Neural cell (in vitro differentiated cells): ENCODE measurements around the gene HACL1. TPM values are rescaled to one million over a fixed set of nuclear protein-coding genes. Genes with fewer than 3 reads are reported as not detected.
"Not testable (repeated sequence)": the region's sequence is repeated elsewhere in the genome, so short reads cannot be mapped to it uniquely, and the experiment has no call there.

ENCODE experiments used
- H2AFZ ChIP-seq: fragments of 200-600, 300-800 bp; sonication (generic), shearing (Covaris generic); 2 replicates; pipeline ENCODE4 v1.6.0; 2014; ENCODE audit warnings: low read depth, mild to moderate bottlenecking, antibody characterized with exemption, low read length, moderate library complexity
- H3F3A ChIP-seq: fragments of 200-600 bp; shearing (Covaris generic); 2 replicates; pipeline ENCODE4 v1.6.1; 2016; ENCODE audit warnings: mild to moderate bottlenecking, moderate library complexity, mixed read lengths, antibody characterized with exemption, low read length; ENCODE audit not compliant: insufficient read depth, poor library complexity, severe bottlenecking
- H3K27ac ChIP-seq: fragments of 200-600, 300-800 bp; sonication (generic), shearing (Covaris generic); 2 replicates; pipeline ENCODE4 v1.5.1; 2014; ENCODE audit warnings: mild to moderate bottlenecking, low read length, moderate library complexity
- H3K27me3 ChIP-seq: fragments of 300-800, 200-600 bp; sonication (generic), shearing (Covaris generic); 2 replicates; pipeline ENCODE4 v1.6.0; 2014; ENCODE audit warnings: mild to moderate bottlenecking, low read depth, low read length, moderate library complexity; ENCODE audit not compliant: insufficient read depth
- H3K36me3 ChIP-seq: fragments of 300-800, 200-600 bp; sonication (generic), shearing (Covaris generic); 2 replicates; pipeline ENCODE4 v1.5.1; 2014; ENCODE audit warnings: mild to moderate bottlenecking, antibody characterized with exemption, low read length, moderate library complexity; ENCODE audit not compliant: insufficient read depth
- H3K4me2 ChIP-seq: fragments of 300-800, 200-600 bp; sonication (generic), shearing (Covaris generic); 2 replicates; pipeline ENCODE4 v1.6.0; 2014; ENCODE audit warnings: mild to moderate bottlenecking, low read length
- H3K4me3 ChIP-seq: fragments of 300-800, 200-600 bp; sonication (generic), shearing (Covaris generic); 2 replicates; pipeline ENCODE4 v1.5.1; 2014; ENCODE audit warnings: mild to moderate bottlenecking, low read length, moderate library complexity
- H3K79me2 ChIP-seq: fragments of 200-600 bp; shearing (Covaris generic); replicated peaks from 2 replicates; pipeline ENCODE4 v1.6.0; 2014; ENCODE audit warnings: mild to moderate bottlenecking, low read length, moderate library complexity; ENCODE audit not compliant: insufficient read depth
- H3K9ac ChIP-seq: fragments of 300-800, 200-600 bp; sonication (generic), shearing (Covaris generic); 2 replicates; pipeline ENCODE4 v1.6.1; 2016; ENCODE audit warnings: mild to moderate bottlenecking, low read length, mixed read lengths
- H3K9me2 ChIP-seq: fragments of 200-600 bp; shearing (Covaris generic); 2 replicates; pipeline ENCODE4 v1.6.1; 2016; ENCODE audit warnings: mild to moderate bottlenecking, low read length, mixed read lengths; ENCODE audit not compliant: insufficient read depth
- H3K9me3 ChIP-seq: fragments of 200-600, 300-800 bp; sonication (generic), shearing (Covaris generic); 2 replicates; pipeline ENCODE4 v1.6.1; 2016; ENCODE audit warnings: mild to moderate bottlenecking, mixed run types, low read length, moderate library complexity, mixed read lengths
- H4K20me1 ChIP-seq: fragments of 200-600 bp; shearing (Covaris generic); 2 replicates; pipeline ENCODE4 v1.6.1; 2016; ENCODE audit warnings: mild to moderate bottlenecking, mixed run types; ENCODE audit not compliant: insufficient read depth
- EP300 ChIP-seq: fragments of 450-650 bp; conservative IDR thresholded peaks from 2 replicates; pipeline ENCODE4 v1.6.1; 2014; ENCODE audit warnings: antibody characterized with exemption, mild to moderate bottlenecking, moderate library complexity; ENCODE audit not compliant: poor library complexity, severe bottlenecking
- EZH2 ChIP-seq: fragments of 200-600, 300-800 bp; shearing (Covaris generic), sonication (generic); IDR thresholded peaks from 2 replicates; pipeline ENCODE4 v1.6.1; 2014; ENCODE audit warnings: antibody characterized with exemption, low read length, borderline replicate concordance, mild to moderate bottlenecking; ENCODE audit not compliant: insufficient read depth, poor library complexity, severe bottlenecking
- MXI1 ChIP-seq: fragments of 450-650 bp; conservative IDR thresholded peaks from 2 replicates; pipeline ENCODE4 v1.6.1; 2014; ENCODE audit warnings: antibody characterized with exemption, mild to moderate bottlenecking; ENCODE audit not compliant: poor library complexity, severe bottlenecking
- POLR2AphosphoS5 ChIP-seq: IDR thresholded peaks from 2 replicates; pipeline ENCODE4 v1.6.1; 2012
- REST ChIP-seq: IDR thresholded peaks from 2 replicates; pipeline ENCODE4 v1.6.1; 2012; ENCODE audit warnings: borderline replicate concordance
- SMC3 ChIP-seq: fragments of 450-650 bp; conservative IDR thresholded peaks from 2 replicates; pipeline ENCODE4 v1.6.1; 2014; ENCODE audit warnings: antibody characterized with exemption, mild to moderate bottlenecking, moderate library complexity; ENCODE audit not compliant: poor library complexity
- TAF1 ChIP-seq: IDR thresholded peaks from 2 replicates; pipeline ENCODE4 v1.6.1; 2012; ENCODE audit warnings: low read depth
- polyA plus RNA-seq: library from polyadenylated mRNA; depleted of rRNA; stranded (reverse); fragments of >200 nt; gene quantifications from 2 replicates; pipeline ENCODE4 v1.2.3, GENCODE V29; 2014
- TF ChIP-seq, protein P1 (sequence below): fragments of 450-650 bp; IDR thresholded peaks from 2 replicates; pipeline ENCODE4 v1.5.1; 2014; ENCODE audit warnings: antibody characterized with exemption, mild to moderate bottlenecking, moderate library complexity; ENCODE audit not compliant: poor library complexity, severe bottlenecking

Gene HACL1
- polyA plus RNA-seq, 1 donor from 2014 or later = 26.0 TPM

- Histone ChIP-seq H2AFZ (no peak overlapping the region), H3K9me3 (peaks cover 7% of the 10 kb centered on the region), H3K27me3 (no peaks in the 10 kb centered on the region), H3K9me2 (no peaks in the 10 kb centered on the region), H4K20me1 (no peaks in the 10 kb centered on the region), H3K36me3 (no peaks in the 10 kb centered on the region), H3K79me2 (no peaks in the 10 kb centered on the region), H3F3A (no peaks in the 10 kb centered on the region), H3K4me2 (no peak overlapping the region), H3K9ac (no peak overlapping the region), H3K27ac (no peak overlapping the region), H3K4me3 (no peak overlapping the region)
- TF ChIP-seq MXI1 = no peak
- TF ChIP-seq, protein P1, sequence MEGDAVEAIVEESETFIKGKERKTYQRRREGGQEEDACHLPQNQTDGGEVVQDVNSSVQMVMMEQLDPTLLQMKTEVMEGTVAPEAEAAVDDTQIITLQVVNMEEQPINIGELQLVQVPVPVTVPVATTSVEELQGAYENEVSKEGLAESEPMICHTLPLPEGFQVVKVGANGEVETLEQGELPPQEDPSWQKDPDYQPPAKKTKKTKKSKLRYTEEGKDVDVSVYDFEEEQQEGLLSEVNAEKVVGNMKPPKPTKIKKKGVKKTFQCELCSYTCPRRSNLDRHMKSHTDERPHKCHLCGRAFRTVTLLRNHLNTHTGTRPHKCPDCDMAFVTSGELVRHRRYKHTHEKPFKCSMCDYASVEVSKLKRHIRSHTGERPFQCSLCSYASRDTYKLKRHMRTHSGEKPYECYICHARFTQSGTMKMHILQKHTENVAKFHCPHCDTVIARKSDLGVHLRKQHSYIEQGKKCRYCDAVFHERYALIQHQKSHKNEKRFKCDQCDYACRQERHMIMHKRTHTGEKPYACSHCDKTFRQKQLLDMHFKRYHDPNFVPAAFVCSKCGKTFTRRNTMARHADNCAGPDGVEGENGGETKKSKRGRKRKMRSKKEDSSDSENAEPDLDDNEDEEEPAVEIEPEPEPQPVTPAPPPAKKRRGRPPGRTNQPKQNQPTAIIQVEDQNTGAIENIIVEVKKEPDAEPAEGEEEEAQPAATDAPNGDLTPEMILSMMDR = no peak
- no peak for TF ChIP-seq TAF1
- TF ChIP-seq EP300 = no peak
- no peak for TF ChIP-seq REST
- TF ChIP-seq EZH2 = no peak
- TF ChIP-seq POLR2AphosphoS5 = no peak
- no peak for TF ChIP-seq SMC3
Measured at GRCh38 chr3:15623535-15624440, 22.4 kb upstream of the HACL1 start.

DNA sequence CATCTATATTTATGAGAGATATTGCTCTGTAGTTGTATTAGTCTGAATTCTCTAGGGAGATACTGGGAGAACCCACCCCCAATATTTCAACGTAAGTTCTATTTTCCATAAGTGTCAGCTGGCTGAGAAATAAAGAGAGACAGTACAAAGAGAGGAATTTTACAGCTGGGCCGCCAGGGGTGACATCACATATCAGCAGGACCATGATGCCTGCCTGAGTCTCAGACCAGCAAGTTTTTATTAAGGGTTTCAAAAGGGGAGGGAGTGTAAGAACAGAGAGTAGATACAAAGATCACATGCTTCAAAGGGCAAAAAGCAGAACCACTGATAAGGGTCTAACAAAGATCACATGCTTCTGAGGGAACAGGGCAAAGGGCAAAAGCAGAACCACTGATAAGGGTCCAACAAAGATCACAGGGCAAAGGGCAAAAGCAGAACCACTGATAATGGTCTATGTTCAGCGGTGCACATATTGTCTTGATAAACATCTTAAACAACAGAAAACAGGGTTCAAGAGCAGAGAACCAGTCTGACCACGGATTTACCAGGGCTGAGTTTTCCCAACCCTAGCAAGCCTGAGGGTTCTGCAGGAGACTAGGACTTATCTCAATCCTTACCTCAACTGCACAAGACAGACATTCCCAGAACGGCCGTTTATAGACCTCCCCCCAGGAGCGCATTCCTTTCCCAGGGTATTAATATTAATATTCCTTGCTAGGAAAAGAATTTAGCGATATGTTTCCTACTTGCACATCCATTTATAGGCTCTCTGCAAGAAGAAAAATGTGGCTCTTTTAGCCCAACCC, 18.5 kb upstream of the HACL1 start:
- not testable (repeated sequence) for H3K9me3 ChIP-seq, H3K79me2 ChIP-seq, H3K36me3 ChIP-seq, H3K9me2 ChIP-seq, H3K9ac ChIP-seq, H3K27ac ChIP-seq, H2AFZ ChIP-seq, H4K20me1 ChIP-seq, H3K27me3 ChIP-seq, H3F3A ChIP-seq, H3K4me3 ChIP-seq, H3K4me2 ChIP-seq
